ENCODE results near the gene NT5DC3.
"Not testable (repeated sequence)": the region's sequence is repeated elsewhere in the genome, so short reads cannot be mapped to it uniquely, and the experiment has no call there.

NT5DC3 gene

GRCh38 chr12:103840462-103840875, 565 bp downstream of the NT5DC3 start:
- peaks cover 10% of the 10 kb centered on the region for H3K27me3 ChIP-seq (ENCODE audit: control insufficient read depth, insufficient read depth, low read length)
- H3K4me3 ChIP-seq (ENCODE audit: low read depth, low read length) = peak overlapping the region; percentile 63
- H3K27ac ChIP-seq (ENCODE audit: low read depth, low read length) = no peak overlapping the region
- H3K4me1 ChIP-seq (ENCODE audit: control insufficient read depth, insufficient read depth, low read length) = peaks cover 8% of the 10 kb centered on the region
- no peaks in the 10 kb centered on the region for H3K9me3 ChIP-seq (ENCODE audit: control insufficient read depth, insufficient read depth, low read depth, low read length)
- no peaks in the 10 kb centered on the region for H3K36me3 ChIP-seq (ENCODE audit: control insufficient read depth, insufficient read depth, low read length)
- peak overlapping the region; percentile 57 for H3K9ac ChIP-seq (ENCODE audit: low read length)

- Histone ChIP-seq H3K27me3 (ENCODE audit: control insufficient read depth, insufficient read depth, low read length) (peaks cover 10% of the 10 kb centered on the region), H3K9me3 (ENCODE audit: control insufficient read depth, insufficient read depth, low read depth, low read length) (no peaks in the 10 kb centered on the region), H3K27ac (ENCODE audit: low read depth, low read length) (no peak overlapping the region), H3K4me3 (ENCODE audit: low read depth, low read length) (peak overlapping the region; percentile 63), H3K4me1 (ENCODE audit: control insufficient read depth, insufficient read depth, low read length) (peaks cover 8% of the 10 kb centered on the region), H3K9ac (ENCODE audit: low read length) (no peak overlapping the region), H3K36me3 (ENCODE audit: control insufficient read depth, insufficient read depth, low read length) (no peaks in the 10 kb centered on the region)
These were observed 1.2 kb downstream of the NT5DC3 start for GRCh38 chr12:103839609-103840461.

GRCh38 chr12:103839103-103839502, 1.9 kb downstream of the NT5DC3 start:
- H3K9ac ChIP-seq (ENCODE audit: low read length) = no peak overlapping the region
- H3K36me3 ChIP-seq (ENCODE audit: control insufficient read depth, insufficient read depth, low read length) = no peaks in the 10 kb centered on the region
- peaks cover 10% of the 10 kb centered on the region for H3K27me3 ChIP-seq (ENCODE audit: control insufficient read depth, insufficient read depth, low read length)
- no peak overlapping the region for H3K4me3 ChIP-seq (ENCODE audit: low read depth, low read length)
- no peaks in the 10 kb centered on the region for H3K9me3 ChIP-seq (ENCODE audit: control insufficient read depth, insufficient read depth, low read depth, low read length)
- no peak overlapping the region for H3K27ac ChIP-seq (ENCODE audit: low read depth, low read length)
- H3K4me1 ChIP-seq (ENCODE audit: control insufficient read depth, insufficient read depth, low read length) = peaks cover 8% of the 10 kb centered on the region

DNA sequence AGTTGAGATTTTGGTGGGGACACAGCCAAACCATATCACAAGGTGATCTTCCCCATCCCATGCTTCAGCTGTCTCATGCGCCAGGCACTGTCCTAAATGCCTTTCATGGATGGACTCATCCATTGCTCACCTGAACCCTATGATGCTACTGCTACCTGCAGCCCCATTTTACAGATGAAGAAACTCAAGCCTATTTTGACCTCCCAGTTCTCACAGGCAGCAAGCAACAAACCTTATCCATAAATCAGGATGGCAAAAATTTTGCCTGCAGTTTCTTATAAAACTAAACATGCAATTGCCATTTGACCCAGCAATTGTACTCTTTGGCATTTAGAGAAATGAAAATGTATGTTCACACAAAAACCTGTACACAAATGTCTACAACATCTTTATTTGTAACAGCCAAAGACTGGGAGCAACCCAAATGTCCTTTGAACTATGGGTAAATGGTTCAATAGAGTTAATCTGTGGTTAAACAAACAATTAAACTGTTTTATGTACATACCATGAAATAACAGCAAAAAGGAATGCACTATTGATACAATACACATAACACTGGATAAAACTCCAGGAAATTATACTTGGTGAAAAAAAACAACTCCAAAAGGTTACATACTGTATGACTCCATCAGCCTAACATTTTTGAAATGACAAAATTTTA, 2.6 kb downstream of the NT5DC3 start:
- Histone ChIP-seq H3K4me1 (ENCODE audit: control insufficient read depth, insufficient read depth, low read length) (peaks cover 8% of the 10 kb centered on the region), H3K4me3 (ENCODE audit: low read depth, low read length) (no peak overlapping the region), H3K27me3 (ENCODE audit: control insufficient read depth, insufficient read depth, low read length) (peaks cover 10% of the 10 kb centered on the region), H3K27ac (ENCODE audit: low read depth, low read length) (no peak overlapping the region), H3K9me3 (ENCODE audit: control insufficient read depth, insufficient read depth, low read depth, low read length) (no peaks in the 10 kb centered on the region), H3K9ac (ENCODE audit: low read length) (no peak overlapping the region), H3K36me3 (ENCODE audit: control insufficient read depth, insufficient read depth, low read length) (no peaks in the 10 kb centered on the region)

DNA sequence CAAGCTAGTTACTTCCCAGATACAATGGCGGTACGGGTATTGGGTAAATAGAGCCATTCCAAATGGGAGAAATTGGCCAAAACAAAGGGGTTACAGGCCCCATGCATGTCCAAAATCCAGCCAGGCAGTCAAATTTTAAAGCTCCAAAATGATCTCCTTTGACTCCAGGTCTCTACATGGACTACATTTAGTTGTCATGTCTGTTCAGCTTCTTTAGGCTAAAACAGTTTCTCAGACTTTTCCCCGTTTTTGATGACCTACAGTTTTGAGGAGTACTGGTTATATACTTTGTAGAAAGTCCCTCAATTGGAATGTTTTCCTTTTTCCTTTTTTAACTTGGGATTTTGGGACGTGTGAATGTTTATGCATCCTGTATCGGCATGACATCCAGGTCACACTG, 4.7 kb downstream of the NT5DC3 start:
- Histone ChIP-seq H3K36me3 (ENCODE audit: control insufficient read depth, insufficient read depth, low read length) (no peaks in the 10 kb centered on the region), H3K4me3 (ENCODE audit: low read depth, low read length) (no peak overlapping the region), H3K27ac (ENCODE audit: low read depth, low read length) (no peak overlapping the region), H3K9ac (ENCODE audit: low read length) (no peak overlapping the region), H3K27me3 (ENCODE audit: control insufficient read depth, insufficient read depth, low read length) (peaks cover 10% of the 10 kb centered on the region), H3K9me3 (ENCODE audit: control insufficient read depth, insufficient read depth, low read depth, low read length) (peaks cover under 1% of the 10 kb centered on the region; the same call in 1 of the 2 replicates), H3K4me1 (ENCODE audit: control insufficient read depth, insufficient read depth, low read length) (peaks cover 4% of the 10 kb centered on the region)

GRCh38 chr12:103835747-103836335, 5.2 kb downstream of the NT5DC3 start:
- H3K27ac ChIP-seq (ENCODE audit: low read depth, low read length); H3K4me3 ChIP-seq (ENCODE audit: low read depth, low read length); H3K27me3 ChIP-seq (ENCODE audit: control insufficient read depth, insufficient read depth, low read length); H3K9ac ChIP-seq (ENCODE audit: low read length); H3K36me3 ChIP-seq (ENCODE audit: control insufficient read depth, insufficient read depth, low read length); H3K9me3 ChIP-seq (ENCODE audit: control insufficient read depth, insufficient read depth, low read depth, low read length); H3K4me1 ChIP-seq (ENCODE audit: control insufficient read depth, insufficient read depth, low read length): not testable (repeated sequence)

- Histone ChIP-seq H3K4me3 (ENCODE audit: low read depth, low read length) (no peak overlapping the region), H3K4me1 (ENCODE audit: control insufficient read depth, insufficient read depth, low read length) (peaks cover 2% of the 10 kb centered on the region), H3K36me3 (ENCODE audit: control insufficient read depth, insufficient read depth, low read length) (no peaks in the 10 kb centered on the region), H3K9me3 (ENCODE audit: control insufficient read depth, insufficient read depth, low read depth, low read length) (peaks cover 8% of the 10 kb centered on the region; the same call in 1 of the 2 replicates), H3K27ac (ENCODE audit: low read depth, low read length) (no peak overlapping the region), H3K9ac (ENCODE audit: low read length) (no peak overlapping the region), H3K27me3 (ENCODE audit: control insufficient read depth, insufficient read depth, low read length) (peaks cover 5% of the 10 kb centered on the region)
These were observed 6.1 kb downstream of the NT5DC3 start for GRCh38 chr12:103834942-103835341.

DNA sequence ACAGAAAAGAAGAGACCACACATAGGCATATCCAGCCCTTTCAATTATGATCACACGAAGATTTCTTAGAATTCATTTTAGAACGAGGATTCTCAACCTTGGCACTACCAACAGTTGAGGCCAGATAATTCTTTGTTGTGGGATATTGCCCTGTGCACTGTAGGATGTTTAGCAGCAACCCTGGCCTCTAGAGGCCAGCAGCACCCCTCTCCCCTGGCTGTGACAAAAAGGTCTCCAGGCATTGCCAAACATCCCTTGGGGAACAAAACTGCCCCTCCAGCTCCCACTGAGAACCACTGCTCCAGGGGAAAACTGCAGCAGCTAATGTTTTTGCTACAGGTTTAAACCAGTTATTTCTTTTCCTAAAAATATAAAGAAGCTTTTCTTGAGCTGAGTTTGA, 7.1 kb downstream of the NT5DC3 start:
- H3K27ac ChIP-seq (ENCODE audit: low read depth, low read length) = no peak overlapping the region
- H3K36me3 ChIP-seq (ENCODE audit: control insufficient read depth, insufficient read depth, low read length) = no peaks in the 10 kb centered on the region
- no peak overlapping the region for H3K4me3 ChIP-seq (ENCODE audit: low read depth, low read length)
- no peak overlapping the region for H3K9ac ChIP-seq (ENCODE audit: low read length)
- H3K4me1 ChIP-seq (ENCODE audit: control insufficient read depth, insufficient read depth, low read length) = no peaks in the 10 kb centered on the region; the same call in 1 of the 2 replicates
- peaks cover 8% of the 10 kb centered on the region; the same call in 1 of the 2 replicates for H3K9me3 ChIP-seq (ENCODE audit: control insufficient read depth, insufficient read depth, low read depth, low read length)
- H3K27me3 ChIP-seq (ENCODE audit: control insufficient read depth, insufficient read depth, low read length) = no peaks in the 10 kb centered on the region

DNA sequence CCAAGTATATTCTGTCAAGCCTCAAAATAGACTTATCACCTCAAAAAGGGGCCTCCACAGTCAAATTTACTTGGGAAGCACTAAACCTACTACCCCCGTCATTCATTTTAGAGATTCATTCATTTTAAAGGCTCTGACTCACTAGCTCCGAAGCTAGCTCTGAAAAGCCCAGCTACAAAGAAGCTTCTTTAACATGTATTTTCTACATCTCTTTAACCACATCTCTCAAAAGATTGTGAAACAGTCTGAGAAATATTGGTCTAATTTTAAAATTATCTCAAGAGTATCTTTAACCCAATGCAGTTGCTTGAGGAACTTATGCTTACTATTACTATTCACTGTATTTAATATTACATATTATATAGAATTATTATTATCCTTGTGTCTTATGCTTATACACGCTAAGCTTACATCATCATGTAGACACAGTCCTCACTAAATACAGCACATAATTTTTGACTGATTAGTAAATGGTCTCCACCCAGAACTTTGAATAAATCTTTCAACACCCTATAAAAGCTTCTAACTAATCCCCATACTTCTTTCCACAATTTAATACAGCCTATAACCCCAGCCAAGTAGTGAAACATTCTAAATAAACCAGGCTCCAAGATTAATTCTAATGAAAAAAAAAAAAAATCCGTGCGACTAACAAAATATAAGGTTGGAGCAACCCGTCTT, 7.8 kb downstream of the NT5DC3 start:
- H3K9me3 ChIP-seq (ENCODE audit: control insufficient read depth, insufficient read depth, low read depth, low read length) = peaks cover 8% of the 10 kb centered on the region; the same call in 1 of the 2 replicates
- no peak overlapping the region for H3K9ac ChIP-seq (ENCODE audit: low read length)
- no peak overlapping the region for H3K27ac ChIP-seq (ENCODE audit: low read depth, low read length)
- no peaks in the 10 kb centered on the region; the same call in 1 of the 2 replicates for H3K4me1 ChIP-seq (ENCODE audit: control insufficient read depth, insufficient read depth, low read length)
- H3K4me3 ChIP-seq (ENCODE audit: low read depth, low read length) = no peak overlapping the region
- no peaks in the 10 kb centered on the region for H3K36me3 ChIP-seq (ENCODE audit: control insufficient read depth, insufficient read depth, low read length)
- no peaks in the 10 kb centered on the region for H3K27me3 ChIP-seq (ENCODE audit: control insufficient read depth, insufficient read depth, low read length)

DNA sequence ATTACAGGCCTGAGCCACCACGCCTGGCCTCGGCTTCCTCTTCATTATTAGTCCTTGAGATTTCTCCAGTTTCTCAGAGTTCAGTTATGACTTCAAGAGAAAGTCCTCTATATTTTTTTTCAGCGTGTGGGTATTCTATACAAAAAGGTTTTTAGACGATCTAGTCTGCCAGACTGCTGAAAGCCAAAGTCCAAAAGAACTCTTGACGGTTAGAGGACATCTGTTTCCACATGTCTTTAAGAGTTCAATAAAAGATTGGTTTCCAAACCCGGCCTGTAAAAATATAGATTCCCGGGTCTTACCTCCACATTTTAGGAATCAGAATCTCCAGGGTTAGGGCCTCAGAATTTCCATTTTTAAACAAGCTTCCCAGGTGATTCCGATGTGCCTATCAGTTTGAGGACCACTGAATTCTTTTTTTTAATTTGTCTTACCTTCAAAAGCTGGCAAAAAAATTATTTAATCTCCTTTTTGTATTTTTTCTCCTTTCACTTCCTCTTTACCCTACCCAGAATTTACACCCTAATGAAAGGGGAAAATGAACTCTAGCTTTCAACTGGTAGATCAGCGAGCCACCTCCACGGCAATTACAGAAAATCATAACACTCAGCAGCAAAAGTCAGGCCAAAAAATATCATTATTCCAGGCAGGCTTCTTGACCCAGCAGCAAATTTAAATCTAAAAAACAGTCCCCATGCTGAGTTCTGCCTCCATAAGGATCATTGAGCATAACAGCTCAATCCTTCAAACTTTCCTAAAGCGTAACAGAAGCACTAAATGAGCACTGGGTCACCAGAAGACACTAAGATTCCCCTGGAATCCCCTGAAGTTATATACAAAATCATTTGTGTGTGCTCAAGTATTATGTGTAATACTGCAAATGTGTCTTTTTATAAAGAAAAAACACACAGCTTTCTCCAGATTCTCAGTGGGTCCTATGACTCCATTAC, 8.7 kb downstream of the NT5DC3 start:
- no peak overlapping the region for H3K9ac ChIP-seq (ENCODE audit: low read length)
- H3K9me3 ChIP-seq (ENCODE audit: control insufficient read depth, insufficient read depth, low read depth, low read length) = peaks cover 8% of the 10 kb centered on the region; the same call in 1 of the 2 replicates
- no peaks in the 10 kb centered on the region for H3K36me3 ChIP-seq (ENCODE audit: control insufficient read depth, insufficient read depth, low read length)
- H3K27me3 ChIP-seq (ENCODE audit: control insufficient read depth, insufficient read depth, low read length) = no peaks in the 10 kb centered on the region
- no peaks in the 10 kb centered on the region; the same call in 1 of the 2 replicates for H3K4me1 ChIP-seq (ENCODE audit: control insufficient read depth, insufficient read depth, low read length)
- H3K27ac ChIP-seq (ENCODE audit: low read depth, low read length) = no peak overlapping the region
- no peak overlapping the region for H3K4me3 ChIP-seq (ENCODE audit: low read depth, low read length)

Measured in HUES6 (cell line).